OCI-LY3 (cell line): ENCODE data around the gene DOK7.

Experiments
- EZH2phosphoT487 ChIP-seq: fragments of 200-600 bp; shearing (Covaris generic); IDR thresholded peaks from 2 replicates; pipeline ENCODE4 v1.6.1; 2018; ENCODE audit warnings: antibody characterized with exemption, mixed run types, low read depth
- TF ChIP-seq, protein P1 (sequence below): fragments of 200-600, 300-600 bp; sonication (generic); IDR thresholded peaks from 2 replicates; pipeline ENCODE4 v1.5.1; 2014; ENCODE audit warnings: antibody characterized with exemption, low read length, low read depth

DNA sequence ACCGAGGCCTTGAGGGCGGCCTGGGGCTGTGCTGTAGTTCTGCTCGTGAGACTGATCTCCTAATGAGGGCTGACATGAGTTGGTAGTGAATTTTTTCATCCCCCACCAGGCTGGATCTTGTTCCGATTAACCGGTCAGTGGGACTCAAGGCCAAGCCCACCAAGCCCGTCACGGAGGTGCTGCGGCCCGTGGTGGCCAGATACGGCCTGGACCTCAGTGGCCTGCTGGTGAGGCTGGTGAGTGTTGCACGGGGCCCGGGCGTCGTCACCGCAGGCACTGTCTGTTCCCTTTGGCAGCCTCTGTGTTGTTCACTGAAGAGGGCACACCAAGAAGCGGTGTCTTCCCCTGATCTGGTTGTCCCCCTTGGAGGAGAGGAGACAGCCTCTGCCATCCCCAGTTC, 39.7 kb upstream of the DOK7 start:
- TF ChIP-seq, protein P1, sequence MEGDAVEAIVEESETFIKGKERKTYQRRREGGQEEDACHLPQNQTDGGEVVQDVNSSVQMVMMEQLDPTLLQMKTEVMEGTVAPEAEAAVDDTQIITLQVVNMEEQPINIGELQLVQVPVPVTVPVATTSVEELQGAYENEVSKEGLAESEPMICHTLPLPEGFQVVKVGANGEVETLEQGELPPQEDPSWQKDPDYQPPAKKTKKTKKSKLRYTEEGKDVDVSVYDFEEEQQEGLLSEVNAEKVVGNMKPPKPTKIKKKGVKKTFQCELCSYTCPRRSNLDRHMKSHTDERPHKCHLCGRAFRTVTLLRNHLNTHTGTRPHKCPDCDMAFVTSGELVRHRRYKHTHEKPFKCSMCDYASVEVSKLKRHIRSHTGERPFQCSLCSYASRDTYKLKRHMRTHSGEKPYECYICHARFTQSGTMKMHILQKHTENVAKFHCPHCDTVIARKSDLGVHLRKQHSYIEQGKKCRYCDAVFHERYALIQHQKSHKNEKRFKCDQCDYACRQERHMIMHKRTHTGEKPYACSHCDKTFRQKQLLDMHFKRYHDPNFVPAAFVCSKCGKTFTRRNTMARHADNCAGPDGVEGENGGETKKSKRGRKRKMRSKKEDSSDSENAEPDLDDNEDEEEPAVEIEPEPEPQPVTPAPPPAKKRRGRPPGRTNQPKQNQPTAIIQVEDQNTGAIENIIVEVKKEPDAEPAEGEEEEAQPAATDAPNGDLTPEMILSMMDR, result no peak
- TF ChIP-seq EZH2phosphoT487, result no peak
